ENCODE results near the gene SULT1E1. TPM values are rescaled to one million over a fixed set of nuclear protein-coding genes. Genes with fewer than 3 reads are reported as not detected.
A peak's percentile ranks its signal among the peaks of the same experiment; 100 is the strongest.

The SULT1E1 gene
- total and polyA plus RNA-seq, 10 donors: not detected

- peaks cover 0 to 18% (median 0%) of the 10 kb centered on the region in 6 donors for H3K4me1 ChIP-seq
- intact Hi-C loops (cut with DNase I; ENCODE audit: low total_unique reads): no loop called here
- no peak overlapping the region for H3K27ac ChIP-seq
- WGBS, 5 donors: 87 to 96% (median 93%) methylated on average over 1 of the region's 1 CpG
- no peaks in the 10 kb centered on the region for H3K36me3 ChIP-seq
- DNase-seq: no peak
- TF ChIP-seq POLR2AphosphoS5 (IDR thresholded peaks at IDR 0.05): no peak
- TF ChIP-seq CTCF (IDR thresholded peaks at IDR 0.05 in 8 of 11, conservative IDR thresholded peaks at IDR 0.05 in 3 of 11): no peak
- TF ChIP-seq POLR2A (IDR thresholded peaks at IDR 0.05): no peak
- H3K27me3 ChIP-seq (replicated peaks in 1 of 7): no peaks in the 10 kb centered on the region
- no peak overlapping the region for H3K4me3 ChIP-seq
- no peaks in the 10 kb centered on the region for H3K9me3 ChIP-seq
Observed at GRCh38 chr4:69835766-69836165, 24.2 kb downstream of the SULT1E1 start.

DNA sequence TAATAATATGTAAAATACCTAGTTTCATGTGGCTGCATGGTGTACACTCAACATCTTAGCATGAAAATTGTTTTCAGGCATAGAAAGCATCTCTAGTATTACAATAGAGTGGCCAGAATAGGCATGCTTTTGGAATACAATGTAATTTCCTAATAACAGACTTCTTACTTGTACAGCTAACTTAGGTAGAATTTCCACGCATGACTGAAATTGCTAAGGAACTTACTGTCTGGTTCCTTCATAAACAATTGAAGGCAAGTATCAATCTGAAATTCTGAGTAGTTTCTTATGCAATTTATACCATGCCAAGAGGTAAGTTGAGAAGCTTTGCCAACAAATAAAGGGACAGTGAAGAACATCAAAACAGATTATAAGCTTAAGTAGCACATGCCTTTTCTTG, 26.7 kb downstream of the SULT1E1 start:
- Histone ChIP-seq H3K27ac (no peak overlapping the region), H3K9me3 (no peaks in the 10 kb centered on the region), H3K4me1 (peaks cover 0 to 21% (median 0%) of the 10 kb centered on the region in 6 donors), H3K4me3 (no peak overlapping the region), H3K27me3 (replicated peaks in 1 of 7) (no peaks in the 10 kb centered on the region), H3K36me3 (no peaks in the 10 kb centered on the region)
- no peak for TF ChIP-seq POLR2AphosphoS5 (IDR thresholded peaks at IDR 0.05)
- no peak for TF ChIP-seq POLR2A (IDR thresholded peaks at IDR 0.05)
- TF ChIP-seq CTCF (IDR thresholded peaks at IDR 0.05 in 8 of 11, conservative IDR thresholded peaks at IDR 0.05 in 3 of 11): no peak
- 83 to 98% (median 92%) methylated on average over 1 of the region's 1 CpG for WGBS, 5 donors
- intact Hi-C loops (cut with DNase I; ENCODE audit: low total_unique reads): no loop called here
- no peak for DNase-seq

DNA sequence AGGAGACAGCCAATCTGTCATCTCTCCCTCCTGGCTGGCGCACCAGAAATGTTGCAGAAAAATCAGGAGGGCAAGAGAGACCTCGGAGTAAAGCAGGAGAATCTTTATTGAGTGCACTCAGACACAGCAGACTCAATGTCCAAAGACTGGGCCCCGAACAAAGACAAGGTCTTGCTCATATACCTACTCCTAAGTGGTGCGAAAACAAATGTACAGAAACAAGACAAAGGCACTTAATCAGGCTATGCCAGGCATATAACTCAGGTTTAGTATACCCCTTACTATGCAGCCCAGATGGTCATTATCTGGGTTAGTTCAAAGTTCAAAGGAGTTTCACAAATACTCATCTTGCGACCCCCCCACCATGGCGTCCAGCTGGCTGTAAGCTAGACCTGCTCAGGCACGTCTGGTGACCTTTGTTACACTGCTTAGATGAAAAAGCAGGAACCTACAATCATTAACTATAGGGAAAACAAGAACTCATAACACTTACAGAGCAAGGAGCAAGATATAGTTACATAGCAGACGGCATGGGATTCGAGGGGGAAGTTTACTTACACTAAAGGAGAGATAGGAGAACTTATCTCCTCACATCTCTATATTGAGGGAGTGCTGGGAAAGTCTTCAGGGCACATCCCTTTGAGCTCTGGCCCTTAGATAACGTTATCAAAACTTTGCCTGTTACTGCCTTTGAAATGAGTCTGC, 27.5 kb downstream of the SULT1E1 start:
- Histone ChIP-seq H3K4me3 (peak overlapping the region in 1 of 8 donors; percentile 53), H3K27me3 (replicated peaks in 1 of 7) (no peaks in the 10 kb centered on the region), H3K9me3 (no peaks in the 10 kb centered on the region), H3K27ac (peak overlapping the region in 7 of 8 donors; percentile 35 to 89 (median 76)), H3K36me3 (no peaks in the 10 kb centered on the region), H3K4me1 (peaks cover 0 to 21% (median 0%) of the 10 kb centered on the region in 6 donors)
- TF ChIP-seq POLR2A (IDR thresholded peaks at IDR 0.05) (no peak), POLR2AphosphoS5 (IDR thresholded peaks at IDR 0.05) (no peak), CTCF (IDR thresholded peaks at IDR 0.05 in 8 of 11, conservative IDR thresholded peaks at IDR 0.05 in 3 of 11) (no peak)
- intact Hi-C loops (cut with DNase I; ENCODE audit: low total_unique reads): no loop called here
- WGBS, 5 donors: 67 to 84% (median 76%) methylated on average over 10 of the region's 10 CpGs
- DNase-seq: no peak

- intact Hi-C loops (cut with DNase I; ENCODE audit: low total_unique reads): no loop called here
- no peaks in the 10 kb centered on the region for H3K36me3 ChIP-seq
- peak overlapping the region in 3 of 8 donors; percentile 13 to 53 (median 15) for H3K4me3 ChIP-seq
- peak overlapping the region in 7 of 8 donors; percentile 35 to 89 (median 76) for H3K27ac ChIP-seq
- peaks cover 0 to 21% (median 0%) of the 10 kb centered on the region in 6 donors for H3K4me1 ChIP-seq
- DNase-seq: peak; percentile 82
- TF ChIP-seq POLR2AphosphoS5 (IDR thresholded peaks at IDR 0.05) (no peak), CTCF (IDR thresholded peaks at IDR 0.05 in 8 of 11, conservative IDR thresholded peaks at IDR 0.05 in 3 of 11) (peak in 1 of 11 experiments; percentile 18)
- 41 to 53% (median 48%) methylated on average over 15 to 16 of the region's 16 CpGs for WGBS, 5 donors
- H3K9me3 ChIP-seq: no peaks in the 10 kb centered on the region
- H3K27me3 ChIP-seq (replicated peaks in 1 of 7): no peaks in the 10 kb centered on the region
Observed at GRCh38 chr4:69831646-69832325, 28.2 kb downstream of the SULT1E1 start.

Data from spleen (tissue), 11 donors.